Suppressor macrophage (primary cell): Measurements from ENCODE around the gene APRT.
A peak's percentile ranks its signal among the peaks of the same experiment; 100 is the strongest.
"Not testable (repeated sequence)": the region's sequence is repeated elsewhere in the genome, so short reads cannot be mapped to it uniquely, and the experiment has no call there.

Source experiments
- DNase-seq, 4 experiments: peaks; one replicate each; pipeline ENCODE4 v3.0.0-alpha.2; 2020 to 2022

The APRT gene

GRCh38 chr16:88841521-88842307 is 30.0 kb upstream of the APRT start:
- DNase-seq, result no peak

- no peak for DNase-seq
Observed at GRCh38 chr16:88840600-88841215, 29.0 kb upstream of the APRT start.

- peak in 3 of 4 experiments; percentile 41 to 49 (median 49) for DNase-seq
Observed at GRCh38 chr16:88839745-88840599, 28.2 kb upstream of the APRT start.

GRCh38 chr16:88839026-88839529 is 27.4 kb upstream of the APRT start:
- peak in 1 of 4 experiments; percentile 37 for DNase-seq

GRCh38 chr16:88838566-88838965 is 26.8 kb upstream of the APRT start:
- no peak for DNase-seq

GRCh38 chr16:88837806-88838205 is 26.1 kb upstream of the APRT start:
- no peak for DNase-seq

- DNase-seq, result no peak
Observed at GRCh38 chr16:88836791-88837190, 25.1 kb upstream of the APRT start.

GRCh38 chr16:88835818-88836217 is 24.1 kb upstream of the APRT start:
- no peak for DNase-seq

GRCh38 chr16:88835383-88835782 is 23.7 kb upstream of the APRT start:
- no peak for DNase-seq

GRCh38 chr16:88834670-88835069 is 22.9 kb upstream of the APRT start:
- DNase-seq, result no peak

GRCh38 chr16:88833086-88833485 is 21.4 kb upstream of the APRT start:
- DNase-seq, result no peak

- no peak for DNase-seq
Observed at GRCh38 chr16:88831838-88832237, 20.1 kb upstream of the APRT start.

- DNase-seq, result no peak
Observed at GRCh38 chr16:88830783-88831182, 19.1 kb upstream of the APRT start.

- DNase-seq, result no peak
Observed at GRCh38 chr16:88830258-88830657, 18.5 kb upstream of the APRT start.

GRCh38 chr16:88828711-88829110 is 17.0 kb upstream of the APRT start:
- DNase-seq, result no peak

GRCh38 chr16:88827727-88828126 is 16.0 kb upstream of the APRT start:
- DNase-seq, result no peak

GRCh38 chr16:88826070-88826840 is 14.5 kb upstream of the APRT start:
- no peak for DNase-seq

- no peak for DNase-seq
Observed at GRCh38 chr16:88825146-88825545, 13.4 kb upstream of the APRT start.

GRCh38 chr16:88824256-88825077 is 12.7 kb upstream of the APRT start:
- DNase-seq, result peak in 1 of 4 experiments; percentile 1

GRCh38 chr16:88823646-88824045 is 11.9 kb upstream of the APRT start:
- DNase-seq, result not testable (repeated sequence)

- no peak for DNase-seq
Observed at GRCh38 chr16:88822281-88823040, 10.7 kb upstream of the APRT start.
